GM13976 (cell line): Measurements from ENCODE around the gene LRFN4.

ENCODE experiments used
- DNase-seq: peaks from one replicate; pipeline ENCODE4 v3.0.0; 2012; ENCODE audit warnings: low spot score
- in situ Hi-C: fragments of 300-500 bp; cut with MboI; formaldehyde crosslinking; loops from one replicate; pipeline ENCODE4 v1.12.0; 2022; ENCODE audit warnings: low sequenced_read_pairs, mixed read lengths, inconsistent platforms; ENCODE audit not compliant: unreplicated experiment
- TF ChIP-seq, protein P1 (sequence below): IDR thresholded peaks from 2 replicates; pipeline ENCODE4 v1.5.1; 2012; ENCODE audit warnings: borderline replicate concordance, mild to moderate bottlenecking; ENCODE audit not compliant: insufficient read depth; ENCODE audit errors: extremely low read depth, missing control alignments, control extremely low read depth

Gene LRFN4

GRCh38 chr11:66871521-66871901 lies 14.6 kb downstream of the LRFN4 start:
- in situ Hi-C loops, result no loop called here

GRCh38 chr11:66874232-66874631 lies 17.4 kb downstream of the LRFN4 start:
- TF ChIP-seq, protein P1, sequence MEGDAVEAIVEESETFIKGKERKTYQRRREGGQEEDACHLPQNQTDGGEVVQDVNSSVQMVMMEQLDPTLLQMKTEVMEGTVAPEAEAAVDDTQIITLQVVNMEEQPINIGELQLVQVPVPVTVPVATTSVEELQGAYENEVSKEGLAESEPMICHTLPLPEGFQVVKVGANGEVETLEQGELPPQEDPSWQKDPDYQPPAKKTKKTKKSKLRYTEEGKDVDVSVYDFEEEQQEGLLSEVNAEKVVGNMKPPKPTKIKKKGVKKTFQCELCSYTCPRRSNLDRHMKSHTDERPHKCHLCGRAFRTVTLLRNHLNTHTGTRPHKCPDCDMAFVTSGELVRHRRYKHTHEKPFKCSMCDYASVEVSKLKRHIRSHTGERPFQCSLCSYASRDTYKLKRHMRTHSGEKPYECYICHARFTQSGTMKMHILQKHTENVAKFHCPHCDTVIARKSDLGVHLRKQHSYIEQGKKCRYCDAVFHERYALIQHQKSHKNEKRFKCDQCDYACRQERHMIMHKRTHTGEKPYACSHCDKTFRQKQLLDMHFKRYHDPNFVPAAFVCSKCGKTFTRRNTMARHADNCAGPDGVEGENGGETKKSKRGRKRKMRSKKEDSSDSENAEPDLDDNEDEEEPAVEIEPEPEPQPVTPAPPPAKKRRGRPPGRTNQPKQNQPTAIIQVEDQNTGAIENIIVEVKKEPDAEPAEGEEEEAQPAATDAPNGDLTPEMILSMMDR, result no peak
- in situ Hi-C loops, result no loop called here
- no peak for DNase-seq

More at GRCh38 chr11:66871521-66871901, 14.6 kb downstream of the LRFN4 start:
- DNase-seq, result no peak
- TF ChIP-seq, protein P1, result no peak

DNA sequence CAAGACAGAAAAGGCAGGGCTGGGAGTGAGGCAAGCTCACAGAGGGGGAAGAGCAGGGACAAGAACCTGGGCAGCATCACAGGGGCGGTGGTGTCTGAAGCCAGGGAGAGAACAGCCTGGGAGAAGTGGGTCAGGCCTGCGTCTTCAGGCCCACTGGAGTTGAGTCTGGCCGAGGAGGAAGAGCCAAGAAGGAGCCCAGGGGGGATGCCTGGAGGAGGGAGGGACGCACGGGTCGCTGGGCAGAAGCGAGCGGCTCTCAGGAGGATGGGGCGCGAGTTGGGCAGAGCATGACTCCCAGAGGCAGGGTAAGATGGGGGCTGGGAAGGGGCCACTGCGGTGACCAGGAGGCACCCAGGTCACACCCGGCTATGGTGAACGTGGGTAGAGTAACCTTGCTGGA lies 18.5 kb downstream of the LRFN4 start:
- no peak for DNase-seq

DNA sequence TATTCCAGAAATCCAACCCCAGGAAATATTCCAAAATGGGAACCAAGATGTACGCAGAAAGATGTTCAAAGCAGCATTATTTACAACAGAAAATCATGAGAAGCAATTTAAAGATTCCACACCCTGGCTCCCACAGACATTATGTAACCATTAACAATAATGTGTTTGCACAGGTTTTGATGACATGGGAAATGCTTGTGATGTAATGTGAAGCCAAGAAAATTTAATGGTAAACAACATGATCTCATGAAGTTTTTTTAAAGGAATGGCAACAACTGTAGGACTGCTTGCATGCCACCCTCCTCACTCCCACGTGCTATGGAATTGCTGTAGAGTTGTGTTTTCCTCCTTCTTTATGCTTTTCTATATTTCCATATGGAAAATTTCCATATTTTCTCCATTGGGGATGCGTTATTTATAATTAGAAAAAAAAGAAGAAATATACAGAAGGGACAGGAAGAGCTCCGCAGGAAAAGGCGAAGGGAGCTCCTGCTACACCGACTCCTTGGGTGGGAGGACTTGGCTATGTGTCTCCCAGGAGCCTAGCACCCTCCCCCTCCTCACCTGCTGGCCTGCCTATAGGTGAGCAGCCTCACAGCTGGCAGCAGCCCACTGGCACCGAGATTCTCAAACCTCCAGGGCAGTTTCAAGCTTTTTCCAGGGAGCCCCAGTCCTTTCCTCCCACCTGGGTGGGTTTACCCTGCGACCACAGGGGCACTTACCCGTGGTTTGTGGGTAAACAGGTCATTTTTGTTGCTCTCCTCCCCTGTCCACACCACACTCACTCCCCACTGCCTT lies 20.9 kb downstream of the LRFN4 start:
- in situ Hi-C loops, result no loop called here
- no peak for DNase-seq
- TF ChIP-seq, protein P1, result no peak

More for the DNA sequence above, 18.5 kb downstream of the LRFN4 start:
- TF ChIP-seq, protein P1, result no peak
- in situ Hi-C loops, result no loop called here

DNA sequence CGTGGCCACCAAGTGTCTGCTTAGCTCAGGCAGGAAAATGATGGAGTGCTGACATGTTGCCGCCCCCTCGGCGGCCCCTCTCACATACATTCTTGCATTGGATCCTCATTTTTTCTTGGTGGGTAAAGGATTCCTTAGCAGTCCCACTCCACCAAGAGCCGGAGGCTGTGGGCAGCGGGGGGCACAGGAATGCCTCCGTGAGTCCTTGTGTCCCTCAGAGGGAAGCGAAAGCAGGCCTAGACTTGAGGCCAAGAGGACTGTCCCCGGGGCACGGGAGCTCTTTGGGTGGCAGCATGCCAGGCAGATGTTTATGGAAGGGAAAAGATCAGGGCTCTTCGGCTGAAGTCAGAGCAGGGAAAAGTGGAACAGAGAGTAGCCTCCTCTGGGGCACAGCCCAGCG lies 21.6 kb downstream of the LRFN4 start:
- in situ Hi-C loops, result no loop called here
- DNase-seq, result no peak
- TF ChIP-seq, protein P1, result no peak

DNA sequence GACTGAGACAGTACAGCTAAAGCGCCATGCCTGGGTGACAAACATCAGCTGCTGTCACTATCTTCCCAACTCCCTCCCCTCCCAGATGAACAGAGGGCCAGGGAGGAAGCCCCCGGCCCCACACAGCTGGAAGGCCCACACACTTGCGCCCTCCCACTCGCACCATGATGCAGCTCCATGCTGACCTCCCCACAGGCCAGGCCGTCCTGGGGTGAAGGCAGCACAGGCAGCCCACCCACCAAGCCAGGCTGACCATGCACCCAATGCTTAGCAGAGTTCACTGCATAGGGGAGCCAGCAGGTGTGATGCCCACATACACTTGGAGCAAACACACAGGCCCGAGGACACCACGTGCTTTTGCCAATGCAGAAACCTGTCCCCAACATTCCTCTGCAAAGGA lies 22.1 kb downstream of the LRFN4 start:
- no peak for DNase-seq
- TF ChIP-seq, protein P1, result no peak
- in situ Hi-C loops, result no loop called here
